ENCODE results near the gene PGRMC1.
"Not testable (repeated sequence)": the region's sequence is repeated elsewhere in the genome, so short reads cannot be mapped to it uniquely, and the experiment has no call there.

PGRMC1 gene

DNA sequence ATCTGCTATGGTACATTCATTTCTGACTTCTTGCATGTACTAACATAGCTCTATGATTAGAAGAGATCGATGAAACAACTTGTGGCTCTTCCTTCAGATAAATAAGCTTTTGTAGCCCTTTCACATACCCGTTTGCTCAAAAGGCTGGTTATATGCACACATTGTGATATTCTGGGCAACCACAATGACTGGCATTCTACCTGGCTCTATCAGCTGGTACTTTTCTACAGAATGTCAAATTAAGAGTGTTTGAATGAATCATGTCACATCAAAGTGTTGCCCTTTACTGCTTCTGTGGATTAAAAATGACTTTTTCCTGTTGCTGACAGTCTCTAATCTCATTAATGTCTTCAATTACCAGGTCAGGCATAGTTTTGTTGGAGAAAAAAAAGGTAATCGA, 11.6 kb downstream of the PGRMC1 start:
- no peaks in the 10 kb centered on the region for H3K27me3 ChIP-seq (replicated peaks; ENCODE audit: control insufficient read depth, insufficient read depth, low read length)
- DNase-seq (ENCODE audit: extremely low read depth, insufficient read length): no peak
- no peak overlapping the region for H3K4me3 ChIP-seq (replicated peaks; ENCODE audit: low read depth, low read length)
- no peaks in the 10 kb centered on the region for H3K36me3 ChIP-seq (ENCODE audit: control insufficient read depth, insufficient read depth, low read length)
- TF ChIP-seq, protein P1, sequence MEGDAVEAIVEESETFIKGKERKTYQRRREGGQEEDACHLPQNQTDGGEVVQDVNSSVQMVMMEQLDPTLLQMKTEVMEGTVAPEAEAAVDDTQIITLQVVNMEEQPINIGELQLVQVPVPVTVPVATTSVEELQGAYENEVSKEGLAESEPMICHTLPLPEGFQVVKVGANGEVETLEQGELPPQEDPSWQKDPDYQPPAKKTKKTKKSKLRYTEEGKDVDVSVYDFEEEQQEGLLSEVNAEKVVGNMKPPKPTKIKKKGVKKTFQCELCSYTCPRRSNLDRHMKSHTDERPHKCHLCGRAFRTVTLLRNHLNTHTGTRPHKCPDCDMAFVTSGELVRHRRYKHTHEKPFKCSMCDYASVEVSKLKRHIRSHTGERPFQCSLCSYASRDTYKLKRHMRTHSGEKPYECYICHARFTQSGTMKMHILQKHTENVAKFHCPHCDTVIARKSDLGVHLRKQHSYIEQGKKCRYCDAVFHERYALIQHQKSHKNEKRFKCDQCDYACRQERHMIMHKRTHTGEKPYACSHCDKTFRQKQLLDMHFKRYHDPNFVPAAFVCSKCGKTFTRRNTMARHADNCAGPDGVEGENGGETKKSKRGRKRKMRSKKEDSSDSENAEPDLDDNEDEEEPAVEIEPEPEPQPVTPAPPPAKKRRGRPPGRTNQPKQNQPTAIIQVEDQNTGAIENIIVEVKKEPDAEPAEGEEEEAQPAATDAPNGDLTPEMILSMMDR (IDR thresholded peaks at IDR 0.05; ENCODE audit: insufficient read depth, low read length, poor library complexity, severe bottlenecking): no peak

- DNase-seq (ENCODE audit: extremely low read depth, insufficient read length): no peak
- Histone ChIP-seq H3K4me3 (replicated peaks; ENCODE audit: low read depth, low read length) (no peak overlapping the region), H3K36me3 (ENCODE audit: control insufficient read depth, insufficient read depth, low read length) (no peaks in the 10 kb centered on the region), H3K27me3 (replicated peaks; ENCODE audit: control insufficient read depth, insufficient read depth, low read length) (no peaks in the 10 kb centered on the region)
- TF ChIP-seq, protein P1 (IDR thresholded peaks at IDR 0.05; ENCODE audit: insufficient read depth, low read length, poor library complexity, severe bottlenecking): no peak
These were observed 13.8 kb downstream of the PGRMC1 start for GRCh38 chrX:119249891-119250290.

- Histone ChIP-seq H3K4me3 (replicated peaks; ENCODE audit: low read depth, low read length) (no peak overlapping the region), H3K36me3 (ENCODE audit: control insufficient read depth, insufficient read depth, low read length) (no peaks in the 10 kb centered on the region), H3K27me3 (replicated peaks; ENCODE audit: control insufficient read depth, insufficient read depth, low read length) (no peaks in the 10 kb centered on the region)
- no peak for DNase-seq (ENCODE audit: extremely low read depth, insufficient read length)
- TF ChIP-seq, protein P1 (IDR thresholded peaks at IDR 0.05; ENCODE audit: insufficient read depth, low read length, poor library complexity, severe bottlenecking): no peak
These were observed 15.3 kb downstream of the PGRMC1 start for GRCh38 chrX:119251386-119251785.

DNA sequence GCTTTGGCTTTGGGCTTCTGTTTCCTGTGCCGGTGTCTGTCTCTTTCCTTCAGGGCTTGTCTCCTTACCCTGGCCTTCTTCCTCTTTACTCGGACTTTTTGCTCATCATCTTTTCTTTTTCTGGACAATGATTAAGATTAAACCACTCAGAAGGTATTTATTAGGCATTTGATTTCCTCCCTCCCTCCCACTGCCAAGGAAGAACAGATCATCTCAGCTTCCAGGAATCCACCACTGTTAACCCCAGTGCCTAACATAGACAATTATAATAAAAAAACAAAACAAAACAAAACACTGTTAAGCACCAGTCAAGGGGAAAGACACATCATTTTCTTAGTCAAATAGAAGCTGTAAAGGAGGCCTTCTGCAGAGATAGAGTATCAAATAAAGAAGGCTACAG, 16.6 kb downstream of the PGRMC1 start:
- TF ChIP-seq, protein P1 (IDR thresholded peaks at IDR 0.05; ENCODE audit: insufficient read depth, low read length, poor library complexity, severe bottlenecking): no peak
- no peak for DNase-seq (ENCODE audit: extremely low read depth, insufficient read length)
- Histone ChIP-seq H3K4me3 (replicated peaks; ENCODE audit: low read depth, low read length) (no peak overlapping the region), H3K36me3 (ENCODE audit: control insufficient read depth, insufficient read depth, low read length) (no peaks in the 10 kb centered on the region), H3K27me3 (replicated peaks; ENCODE audit: control insufficient read depth, insufficient read depth, low read length) (no peaks in the 10 kb centered on the region)

DNA sequence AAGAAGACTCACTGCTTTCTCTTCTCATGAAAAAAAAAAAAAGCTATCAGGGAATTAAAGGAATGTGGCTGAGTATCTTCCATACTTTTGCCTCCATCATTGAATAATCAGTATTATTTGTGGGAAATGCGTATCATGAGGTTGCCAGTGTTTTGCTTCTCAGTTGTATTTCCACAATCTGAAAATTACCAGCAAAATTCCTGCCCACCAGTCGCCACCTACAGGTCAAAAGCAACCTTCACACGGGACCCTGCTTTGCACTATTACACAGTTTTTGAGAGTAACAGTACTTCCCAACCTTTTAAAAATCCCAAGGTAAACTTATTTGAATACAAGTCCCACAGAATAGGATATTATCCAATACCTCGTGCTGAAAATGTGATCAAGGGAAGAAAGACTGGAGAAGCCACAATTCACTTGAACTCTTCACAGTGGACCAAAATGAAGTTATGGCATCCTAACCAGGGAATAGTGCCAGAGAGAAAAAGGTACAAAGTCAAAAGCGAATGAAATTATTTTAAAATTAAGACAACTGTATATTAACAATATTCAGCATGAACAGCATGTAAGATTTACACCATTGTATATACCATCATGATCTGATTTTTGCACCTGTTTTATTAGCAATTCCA, 30.4 kb downstream of the PGRMC1 start:
- Histone ChIP-seq H3K36me3 (ENCODE audit: control insufficient read depth, insufficient read depth, low read length) (no peaks in the 10 kb centered on the region), H3K4me3 (replicated peaks; ENCODE audit: low read depth, low read length) (no peak overlapping the region), H3K27me3 (replicated peaks; ENCODE audit: control insufficient read depth, insufficient read depth, low read length) (no peaks in the 10 kb centered on the region)
- TF ChIP-seq, protein P1 (IDR thresholded peaks at IDR 0.05; ENCODE audit: insufficient read depth, low read length, poor library complexity, severe bottlenecking): peak; percentile 83
- no peak for DNase-seq (ENCODE audit: extremely low read depth, insufficient read length)

- not testable (repeated sequence) for H3K27me3 ChIP-seq (replicated peaks; ENCODE audit: control insufficient read depth, insufficient read depth, low read length); DNase-seq (ENCODE audit: extremely low read depth, insufficient read length); H3K4me3 ChIP-seq (replicated peaks; ENCODE audit: low read depth, low read length); H3K36me3 ChIP-seq (ENCODE audit: control insufficient read depth, insufficient read depth, low read length)
These were observed 31.0 kb downstream of the PGRMC1 start for GRCh38 chrX:119267115-119267514.

Measured in GM06990 (cell line).